GM18502 (cell line): ENCODE results near the gene PLPPR1.

ENCODE experiments used
- ATAC-seq: cut with Tn5 transposase; IDR thresholded peaks from one replicate; pipeline ENCODE4 v1.9.1; 2021; ENCODE audit warnings: mild to moderate bottlenecking; ENCODE audit not compliant: unreplicated experiment, poor library complexity

Gene PLPPR1

DNA sequence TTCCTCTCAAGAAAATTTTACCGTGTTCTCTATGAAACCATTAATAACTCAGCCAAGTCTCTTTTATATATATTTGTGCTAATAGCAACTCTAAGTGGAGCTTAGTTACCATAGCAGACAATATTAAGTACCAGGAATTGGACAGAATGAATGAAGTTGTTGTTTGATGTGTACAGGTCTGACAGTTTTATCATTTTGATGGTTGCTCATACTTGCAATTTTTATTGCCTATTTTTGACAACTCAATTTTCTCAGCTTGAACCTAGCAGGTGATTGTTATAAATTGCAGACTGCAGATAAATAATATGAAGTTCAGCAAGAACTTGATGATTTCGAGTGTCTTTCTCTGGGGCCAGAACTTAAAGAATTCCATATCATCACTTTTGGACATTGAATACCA is 163.2 kb downstream of the PLPPR1 start:
- no peak for ATAC-seq

DNA sequence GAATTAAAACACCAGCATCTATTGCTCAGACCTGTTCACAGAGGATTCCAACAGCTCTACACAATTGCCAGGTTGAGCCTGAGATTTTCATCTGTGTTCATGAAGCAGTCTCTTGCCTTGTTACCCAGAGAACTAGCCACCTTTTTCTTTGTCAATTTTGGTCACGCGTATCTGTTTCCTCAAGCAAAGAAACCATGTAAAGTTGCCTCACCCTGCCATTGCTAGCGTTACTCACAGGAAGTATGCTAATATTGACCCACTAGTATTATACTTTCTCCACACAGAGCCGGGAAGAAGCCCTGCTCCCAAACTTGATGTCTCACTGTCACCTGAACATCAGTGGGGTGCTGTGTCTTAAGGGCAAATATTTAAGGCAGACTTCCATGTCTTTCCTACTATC is 168.5 kb downstream of the PLPPR1 start:
- no peak for ATAC-seq

GRCh38 chr9:101200852-101201251 is 172.3 kb downstream of the PLPPR1 start:
- no peak for ATAC-seq

GRCh38 chr9:101201630-101202029 is 173.1 kb downstream of the PLPPR1 start:
- no peak for ATAC-seq

- no peak for ATAC-seq
Measured at GRCh38 chr9:101209670-101210069, 181.1 kb downstream of the PLPPR1 start.

DNA sequence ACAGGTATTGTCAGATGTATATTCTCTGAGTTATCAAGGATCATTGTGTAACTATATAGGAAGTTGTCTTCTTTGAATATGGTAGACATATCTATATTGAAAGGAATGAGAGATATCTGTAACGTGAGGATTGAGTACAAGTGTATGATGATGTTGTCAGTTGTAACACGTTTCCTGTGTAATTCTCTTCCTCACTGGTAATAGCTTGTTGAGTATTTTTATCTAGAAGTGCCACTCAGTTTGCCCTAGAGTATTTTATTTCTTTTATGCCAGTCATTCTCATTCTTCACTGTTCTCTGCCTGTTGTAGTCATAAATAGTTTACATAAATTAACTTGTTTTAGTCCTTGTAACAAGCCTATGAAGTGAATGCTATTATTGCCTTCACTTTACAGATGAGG is 184.1 kb downstream of the PLPPR1 start:
- no peak for ATAC-seq

DNA sequence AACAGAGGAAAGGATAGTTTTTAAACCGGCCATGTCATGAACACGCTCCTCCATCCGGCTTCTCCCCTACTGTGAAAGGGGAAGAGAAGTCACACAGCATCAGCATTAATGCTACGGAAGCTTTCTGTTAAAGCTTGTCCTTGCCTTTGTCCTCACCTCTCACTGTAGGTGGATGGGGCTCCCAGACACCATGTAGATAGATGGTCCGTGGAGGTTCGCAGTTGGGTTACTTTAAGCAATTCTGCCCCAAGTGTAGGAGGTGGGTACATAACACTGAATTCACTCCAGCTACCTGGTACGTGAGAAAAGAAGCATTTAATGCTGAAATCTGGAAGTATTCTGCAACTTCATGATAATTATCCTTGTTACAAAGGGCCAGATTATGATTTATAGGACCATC is 190.5 kb downstream of the PLPPR1 start:
- ATAC-seq = no peak

DNA sequence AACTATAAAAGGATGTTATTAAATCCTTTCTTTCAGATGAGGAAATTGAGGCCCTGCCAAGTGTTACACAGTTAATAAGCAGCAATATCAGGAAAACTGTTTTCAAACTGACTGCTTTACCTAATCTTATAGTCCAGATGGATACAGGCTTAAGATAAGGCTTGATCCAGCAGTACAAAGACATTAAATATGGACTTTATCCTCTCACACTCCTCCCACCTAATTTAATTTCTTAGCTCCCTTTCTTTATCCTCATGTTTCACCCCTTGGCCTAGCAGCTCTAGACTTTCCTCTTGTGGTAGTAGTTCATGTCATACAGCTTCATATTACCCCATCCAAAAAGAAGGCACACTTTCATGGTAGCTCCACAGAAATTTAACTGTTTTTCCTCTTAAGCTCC is 191.8 kb downstream of the PLPPR1 start:
- no peak for ATAC-seq

DNA sequence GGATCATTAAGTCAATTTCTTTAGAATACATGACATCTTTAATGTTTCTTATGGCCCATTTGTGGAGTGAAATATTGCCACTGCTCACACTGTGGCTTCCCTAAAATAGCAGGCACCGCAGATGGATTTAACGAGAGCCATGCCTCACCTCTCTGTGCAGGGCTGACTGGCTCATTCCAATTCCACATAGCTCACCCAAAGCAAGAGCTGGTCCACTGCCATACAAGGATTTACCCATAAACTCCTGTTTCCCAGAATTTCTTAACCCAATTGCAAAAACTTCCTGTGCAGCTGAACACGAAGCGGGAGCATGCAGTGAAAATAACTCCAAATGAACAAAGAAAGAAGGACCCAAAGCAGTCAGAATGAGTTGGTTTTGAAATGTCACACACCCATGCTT is 196.7 kb downstream of the PLPPR1 start:
- no peak for ATAC-seq

GRCh38 chr9:101226161-101226560 is 197.6 kb downstream of the PLPPR1 start:
- ATAC-seq = no peak

DNA sequence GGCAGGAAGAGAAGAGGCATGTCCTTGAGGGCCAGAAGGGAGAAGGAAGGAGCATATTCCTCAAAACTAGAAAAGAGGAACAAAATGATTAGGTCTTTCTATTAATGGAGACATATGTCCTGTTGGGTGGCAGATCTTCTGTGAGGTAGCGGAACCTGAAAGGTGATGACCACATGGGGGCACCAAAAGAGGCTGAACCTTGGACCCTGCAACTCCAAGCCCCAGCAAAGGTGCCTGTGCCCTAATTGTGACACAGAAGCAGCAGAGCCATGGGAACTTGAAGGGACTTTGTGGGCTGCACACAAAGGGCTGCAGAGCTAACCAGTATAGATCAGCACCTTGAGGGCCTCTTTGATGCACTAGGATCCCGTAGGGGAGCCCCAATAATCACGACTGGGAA is 198.3 kb downstream of the PLPPR1 start:
- no peak for ATAC-seq

DNA sequence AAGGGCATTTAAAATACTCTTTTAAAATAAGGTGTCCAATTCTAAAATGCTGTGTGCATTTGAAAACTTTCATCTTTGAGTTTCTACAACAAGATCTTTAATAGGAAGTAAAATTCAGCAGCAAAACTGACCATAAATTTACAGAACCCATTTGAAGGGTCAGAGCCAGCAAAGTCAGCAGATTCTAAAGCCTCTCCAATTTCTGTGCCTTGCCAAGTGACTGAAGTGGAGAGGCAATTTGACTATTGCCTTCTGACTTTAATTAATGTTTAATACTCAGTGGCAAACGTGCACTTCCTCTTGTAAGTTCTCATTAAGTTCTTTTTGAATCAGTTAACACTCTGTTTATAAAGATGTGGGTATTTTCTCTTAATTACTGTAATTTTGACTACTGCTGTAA is 201.1 kb downstream of the PLPPR1 start:
- no peak for ATAC-seq

GRCh38 chr9:101232405-101232977 is 204.0 kb downstream of the PLPPR1 start:
- ATAC-seq = no peak

DNA sequence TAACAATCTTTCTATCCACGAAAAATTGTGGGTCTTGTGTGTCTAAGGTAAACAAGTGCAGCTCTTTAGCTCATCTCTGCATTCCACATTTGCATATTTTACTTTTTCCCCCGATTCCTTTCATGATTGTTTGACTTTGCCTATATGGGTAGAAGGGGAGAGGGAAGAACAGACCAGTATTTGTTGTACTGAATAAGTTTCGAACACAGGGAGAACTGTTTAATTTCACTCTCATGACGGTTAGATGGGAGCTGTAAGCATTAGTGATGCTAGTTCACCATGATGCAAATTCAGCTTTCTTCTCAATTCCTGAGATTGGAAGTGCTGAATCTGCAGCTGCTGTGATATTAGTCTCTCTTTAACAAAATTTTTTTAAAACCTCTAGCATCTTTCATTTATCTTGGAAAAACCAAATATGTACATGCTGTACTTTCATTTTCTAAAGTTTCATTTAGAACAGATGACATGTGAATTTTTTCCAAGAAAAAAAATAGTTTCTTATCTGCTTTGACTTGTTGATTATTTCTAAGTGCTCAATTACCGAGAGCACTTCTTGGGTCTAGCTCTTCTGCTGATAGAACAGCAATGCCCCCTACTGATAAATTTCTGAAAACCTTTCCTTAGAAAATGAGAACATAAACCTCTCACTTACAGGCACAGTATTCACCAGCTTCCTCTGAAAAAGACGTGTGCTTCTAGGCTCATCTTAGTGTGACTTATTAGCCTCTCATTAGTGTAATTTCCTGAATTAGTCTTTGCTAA is 206.8 kb downstream of the PLPPR1 start:
- peak; percentile 70 for ATAC-seq

DNA sequence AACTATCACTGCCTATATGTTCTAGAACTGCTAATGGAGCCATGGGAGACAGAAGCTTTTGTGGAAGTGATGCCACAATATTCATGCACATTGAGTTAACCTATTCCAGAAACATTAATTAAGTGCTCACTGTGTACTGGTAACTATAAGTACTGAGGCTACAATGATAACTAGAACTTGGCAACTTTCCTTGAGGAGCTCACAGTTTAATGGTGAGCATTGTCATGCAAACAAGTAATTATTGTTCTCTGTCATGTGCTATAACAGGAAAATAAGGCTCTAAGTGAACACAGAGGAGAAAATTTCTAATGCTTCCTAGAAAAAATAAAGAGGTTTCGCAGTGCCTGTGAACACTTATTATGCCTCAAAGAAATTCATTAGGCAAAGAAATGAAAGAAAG is 214.1 kb downstream of the PLPPR1 start:
- ATAC-seq = no peak

DNA sequence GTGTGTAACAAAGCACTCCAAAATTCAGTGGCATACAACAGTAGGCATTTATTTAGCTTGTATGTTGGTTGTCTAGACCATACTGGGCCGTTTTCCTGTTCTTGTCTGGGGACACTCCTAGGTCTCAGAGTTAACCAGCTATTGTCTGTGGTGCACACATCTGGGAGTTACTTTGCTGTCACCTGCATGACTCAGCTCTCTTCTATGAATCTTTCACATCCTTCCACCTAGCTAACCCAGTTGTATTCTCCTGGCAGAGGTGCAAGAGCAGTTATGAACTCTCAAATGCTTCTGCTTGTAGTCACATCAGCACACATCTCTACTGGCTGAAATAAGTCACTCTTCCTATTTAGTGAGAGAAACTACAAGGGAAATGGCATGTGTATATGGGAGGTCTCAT is 218.2 kb downstream of the PLPPR1 start:
- no peak for ATAC-seq

GRCh38 chr9:101247297-101247696 is 218.8 kb downstream of the PLPPR1 start:
- no peak for ATAC-seq

DNA sequence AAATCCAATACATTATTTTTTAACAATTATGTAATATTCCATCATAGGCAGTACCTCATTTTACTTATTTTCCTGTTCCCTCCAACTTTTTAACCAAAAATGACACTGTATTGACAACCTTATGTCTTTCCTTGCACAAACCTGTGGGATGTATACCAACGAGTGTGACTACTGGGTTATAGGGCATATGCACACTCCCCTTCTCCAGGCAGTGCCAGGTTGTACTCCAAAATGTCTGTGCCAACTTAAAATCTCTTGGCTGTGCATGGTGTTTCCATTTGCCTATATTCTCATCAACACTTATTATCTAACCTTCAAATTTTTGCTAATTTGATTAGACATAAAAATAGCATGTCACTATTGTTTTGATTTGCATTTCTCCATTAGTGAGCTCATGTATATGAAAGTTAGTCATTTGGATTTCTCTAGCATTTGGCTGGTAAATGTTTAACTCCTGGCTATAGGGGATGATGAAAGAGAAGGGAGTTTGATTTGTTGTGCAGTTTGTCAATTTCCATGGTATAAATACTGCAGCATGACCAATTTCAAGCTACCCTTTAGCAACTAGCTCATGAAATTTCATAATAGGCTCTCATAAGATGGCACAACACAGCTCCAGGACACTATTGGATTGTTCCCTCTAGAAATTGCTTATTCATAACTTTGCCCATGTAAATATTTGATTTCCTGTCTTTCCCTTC is 226.4 kb downstream of the PLPPR1 start:
- ATAC-seq = no peak

DNA sequence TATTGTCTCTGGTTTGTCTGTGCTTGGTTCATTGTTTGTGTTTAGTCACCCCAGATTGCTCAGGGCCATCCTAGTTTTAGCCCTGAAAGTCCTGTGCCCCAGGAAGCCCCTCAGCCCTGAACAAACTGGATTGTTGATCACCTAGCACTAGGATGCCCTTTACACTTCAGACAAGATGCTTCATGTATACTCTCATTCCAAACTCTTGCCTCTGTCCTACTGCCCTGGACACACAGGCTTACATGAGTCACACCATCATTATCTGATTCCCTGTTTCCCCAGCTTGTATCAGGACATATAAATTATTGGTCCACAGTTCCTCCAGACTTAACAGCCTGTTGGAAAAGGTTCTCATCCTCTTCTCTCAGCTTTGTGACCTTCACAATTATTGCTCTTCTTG is 236.2 kb downstream of the PLPPR1 start:
- no peak for ATAC-seq

GRCh38 chr9:101265261-101265660 is 236.7 kb downstream of the PLPPR1 start:
- no peak for ATAC-seq

GRCh38 chr9:101268426-101268825 is 239.9 kb downstream of the PLPPR1 start:
- no peak for ATAC-seq
